ENCODE results near the gene SALL2. TPM values are rescaled to one million over a fixed set of nuclear protein-coding genes. Genes with fewer than 3 reads are reported as not detected.
A peak's percentile ranks its signal among the peaks of the same experiment; 100 is the strongest.

SALL2 gene
- total RNA-seq, 1 experiment from 2014 or later, result 287 TPM

DNA sequence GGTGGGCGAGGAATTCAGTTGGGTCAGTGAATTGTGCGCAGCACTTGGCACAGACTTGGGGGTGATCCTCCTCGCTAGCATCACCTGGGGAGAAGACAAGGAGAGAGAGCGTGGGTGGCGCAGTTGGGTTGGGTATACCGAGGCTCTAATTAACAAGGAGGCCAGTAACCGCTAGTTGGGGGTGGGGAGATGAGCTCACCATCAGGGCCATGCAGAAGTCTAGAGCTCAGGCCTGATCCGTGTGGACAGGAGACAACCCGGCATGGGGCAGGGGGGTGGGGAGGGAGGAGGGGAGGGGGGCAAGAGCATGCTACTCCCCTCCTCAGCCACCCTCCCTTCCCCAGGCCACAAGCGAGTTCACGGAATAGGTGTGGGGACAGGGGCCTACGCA, 580 bp downstream of the SALL2 start:
- no CpG with 5 or more reads among the region's 12 CpGs for WGBS (ENCODE audit: extremely low coverage, insufficient read length, low lambda C conversion rate)
- Histone ChIP-seq H4K91ac (ENCODE audit: insufficient read length, low read depth, low read length) (no peak overlapping the region), H2BK120ac (ENCODE audit: low read depth, low read length, poor library complexity, severe bottlenecking) (no peak overlapping the region), H4K20me1 (ENCODE audit: control insufficient read depth, insufficient read depth, insufficient read length) (no peaks in the 10 kb centered on the region), H3K56ac (ENCODE audit: insufficient read length, low read depth, low read length) (no peak overlapping the region), H4K8ac (replicated peaks; ENCODE audit: insufficient read length, low read depth, low read length) (no peak overlapping the region), H3K23me2 (ENCODE audit: insufficient read length, low read depth, low read length, poor library complexity, severe bottlenecking) (peaks cover 8% of the 10 kb centered on the region), H2BK5ac (ENCODE audit: insufficient read length, low read length) (no peak overlapping the region), H3K4ac (ENCODE audit: low read depth, low read length) (no peak overlapping the region; the same call in 1 of the 2 replicates), H3K27me3 (ENCODE audit: insufficient read depth, low read length) (no peaks in the 10 kb centered on the region), H4K5ac (ENCODE audit: insufficient read length, low read depth, low read length) (no peak overlapping the region), H3K4me1 (ENCODE audit: insufficient read depth, low read length) (peaks cover 18% of the 10 kb centered on the region; the same call in 1 of the 2 replicates), H3K14ac (ENCODE audit: insufficient read depth, low read length) (peak overlapping the region; percentile 94; the same call in 1 of the 2 replicates), H3K4me2 (ENCODE audit: insufficient read depth, insufficient read length, low read length) (peak overlapping the region; percentile 65), H3K23ac (ENCODE audit: insufficient read length, low read depth, low read length) (no peak overlapping the region), H3K27ac (ENCODE audit: insufficient read length, low read depth, low read length) (no peak overlapping the region), H2AFZ (ENCODE audit: low read length) (no peak overlapping the region), H2AK5ac (ENCODE audit: insufficient read length, low read length) (no peak overlapping the region), H2BK15ac (ENCODE audit: low read depth, low read length) (no peak overlapping the region), H2BK12ac (ENCODE audit: insufficient read length, low read depth, low read length) (no peak overlapping the region), H3K9ac (ENCODE audit: extremely low read depth, insufficient read length, low read length) (peak overlapping the region; percentile 82), H2BK20ac (ENCODE audit: low read depth, low read length, poor library complexity, severe bottlenecking) (no peak overlapping the region), H3K79me1 (ENCODE audit: insufficient read depth, low read depth, low read length, poor library complexity, severe bottlenecking) (peaks cover 15% of the 10 kb centered on the region), H3K18ac (ENCODE audit: insufficient read length, low read depth, low read length) (no peak overlapping the region), H3K9me3 (ENCODE audit: control insufficient read depth, low read depth, low read length) (no peaks in the 10 kb centered on the region), H3T11ph (ENCODE audit: low read length) (no peak overlapping the region), H3K79me2 (ENCODE audit: insufficient read depth, low read length) (peaks cover 11% of the 10 kb centered on the region; the same call in 1 of the 2 replicates)
- DNase-seq, result no peak
- Mint-ChIP-seq H3K36me3 (ENCODE audit: insufficient read depth in 1 of 3, low read depth in 3 of 3) (peaks cover 47 to 69% (median 54%) of the 10 kb centered on the region in 3 experiments), H3K4me1 (peaks cover 75 to 77% of the 10 kb centered on the region in 2 experiments), H3K27me3 (ENCODE audit: low read depth) (no peaks in the 10 kb centered on the region), H3K4me3 (peak overlapping the region; percentile 83 to 86), H3K9me3 (no peaks in the 10 kb centered on the region), H3K27ac (peak overlapping the region; percentile 97 to 100 (median 99))
- TF ChIP-seq, protein P1, sequence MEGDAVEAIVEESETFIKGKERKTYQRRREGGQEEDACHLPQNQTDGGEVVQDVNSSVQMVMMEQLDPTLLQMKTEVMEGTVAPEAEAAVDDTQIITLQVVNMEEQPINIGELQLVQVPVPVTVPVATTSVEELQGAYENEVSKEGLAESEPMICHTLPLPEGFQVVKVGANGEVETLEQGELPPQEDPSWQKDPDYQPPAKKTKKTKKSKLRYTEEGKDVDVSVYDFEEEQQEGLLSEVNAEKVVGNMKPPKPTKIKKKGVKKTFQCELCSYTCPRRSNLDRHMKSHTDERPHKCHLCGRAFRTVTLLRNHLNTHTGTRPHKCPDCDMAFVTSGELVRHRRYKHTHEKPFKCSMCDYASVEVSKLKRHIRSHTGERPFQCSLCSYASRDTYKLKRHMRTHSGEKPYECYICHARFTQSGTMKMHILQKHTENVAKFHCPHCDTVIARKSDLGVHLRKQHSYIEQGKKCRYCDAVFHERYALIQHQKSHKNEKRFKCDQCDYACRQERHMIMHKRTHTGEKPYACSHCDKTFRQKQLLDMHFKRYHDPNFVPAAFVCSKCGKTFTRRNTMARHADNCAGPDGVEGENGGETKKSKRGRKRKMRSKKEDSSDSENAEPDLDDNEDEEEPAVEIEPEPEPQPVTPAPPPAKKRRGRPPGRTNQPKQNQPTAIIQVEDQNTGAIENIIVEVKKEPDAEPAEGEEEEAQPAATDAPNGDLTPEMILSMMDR (conservative IDR thresholded peaks at IDR 0.05), result no peak

All from H9 (cell line).